Astrocyte (in vitro differentiated cells and primary cell): Measurements from ENCODE around the gene EZH1. TPM values are rescaled to one million over a fixed set of nuclear protein-coding genes. Genes with fewer than 3 reads are reported as not detected.

Experiments used
- DNase-seq: peaks from one replicate; pipeline ENCODE4 v3.0.0-alpha.2; 2010; ENCODE audit warnings: low read depth
- FAIRE-seq: peaks from 2 replicates; lab custom pipeline; 2011; peaks lifted over from hg19 to GRCh38; lab: Jason Lieb, UNC
- H2AFZ ChIP-seq: 2 replicates; pipeline ENCODE4 v1.6.0; 2012; ENCODE audit warnings: low read depth, low read length, inconsistent platforms
- H3K27ac ChIP-seq: 2 replicates; pipeline ENCODE4 v1.5.1; 2011; ENCODE audit warnings: low read depth, low read length, inconsistent platforms
- H3K27me3 ChIP-seq: 2 replicates; pipeline ENCODE4 v1.6.0; 2011; ENCODE audit warnings: low read length, inconsistent platforms; ENCODE audit not compliant: insufficient read depth
- H3K36me3 ChIP-seq: 2 replicates; pipeline ENCODE4 v1.5.1; 2011; ENCODE audit warnings: low read length, inconsistent platforms; ENCODE audit not compliant: insufficient read depth
- H3K4me1 ChIP-seq: 2 replicates; pipeline ENCODE4 v1.5.1; 2011; ENCODE audit warnings: low read length, inconsistent platforms; ENCODE audit not compliant: insufficient read depth
- H3K4me2 ChIP-seq: 2 replicates; pipeline ENCODE4 v1.6.0; 2012; ENCODE audit warnings: low read length, inconsistent platforms
- H3K4me3 ChIP-seq: 2 replicates; pipeline ENCODE4 v1.5.1; 2011; ENCODE audit warnings: low read depth, mild to moderate bottlenecking, low read length, inconsistent platforms; ENCODE audit not compliant: insufficient read depth
- H3K79me2 ChIP-seq: 2 replicates; pipeline ENCODE4 v1.6.0; 2012; ENCODE audit warnings: mild to moderate bottlenecking, low read length, inconsistent platforms; ENCODE audit not compliant: insufficient read depth
- H3K9ac ChIP-seq: 2 replicates; pipeline ENCODE4 v1.6.0; 2012; ENCODE audit warnings: mild to moderate bottlenecking, low read length, inconsistent platforms
- H3K9me3 ChIP-seq: 2 replicates; pipeline ENCODE4 v1.5.1; 2012; ENCODE audit warnings: low read depth, mild to moderate bottlenecking, low read length, inconsistent platforms; ENCODE audit not compliant: insufficient read depth
- H4K20me1 ChIP-seq: 2 replicates; pipeline ENCODE4 v1.6.0; 2012; ENCODE audit warnings: low read length, inconsistent platforms; ENCODE audit not compliant: insufficient read depth
- H3K27ac Mint-ChIP-seq: one replicate; pipeline ENCODE4 v1.8.0; 2021; ENCODE audit warnings: mild to moderate bottlenecking, mixed read lengths; ENCODE audit not compliant: unreplicated experiment
- H3K27me3 Mint-ChIP-seq: one replicate; pipeline ENCODE4 v1.8.0; 2021; ENCODE audit warnings: low read depth, mixed read lengths; ENCODE audit not compliant: unreplicated experiment
- H3K36me3 Mint-ChIP-seq: one replicate; pipeline ENCODE4 v1.8.0; 2021; ENCODE audit warnings: low read depth, mixed read lengths; ENCODE audit not compliant: unreplicated experiment
- H3K4me1 Mint-ChIP-seq: one replicate; pipeline ENCODE4 v1.8.0; 2021; ENCODE audit warnings: low read depth, mixed read lengths; ENCODE audit not compliant: unreplicated experiment
- H3K4me3 Mint-ChIP-seq: one replicate; pipeline ENCODE4 v1.8.0; 2021; ENCODE audit warnings: mild to moderate bottlenecking, moderate library complexity, mixed read lengths; ENCODE audit not compliant: unreplicated experiment
- H3K9me3 Mint-ChIP-seq: one replicate; pipeline ENCODE4 v1.8.0; 2021; ENCODE audit warnings: mild to moderate bottlenecking, mixed read lengths; ENCODE audit not compliant: unreplicated experiment
- EZH2 ChIP-seq: IDR thresholded peaks from 2 replicates; pipeline ENCODE4 v1.6.1; 2012; ENCODE audit warnings: mild to moderate bottlenecking, low read length, inconsistent platforms; ENCODE audit not compliant: insufficient read depth
- total RNA-seq: library from RNA; stranded (reverse); gene quantifications from 2 replicates; pipeline ENCODE4 v1.2.1, GENCODE V29; 2021
- TF ChIP-seq, protein P1 (sequence below): IDR thresholded peaks from 2 replicates; pipeline ENCODE4 v1.5.1; 2011; ENCODE audit warnings: low read depth, mild to moderate bottlenecking, inconsistent platforms, low read length, moderate library complexity; ENCODE audit not compliant: insufficient read depth

The EZH1 gene
- total RNA-seq, 1 donor from 2014 or later, result 15.2 TPM

DNA sequence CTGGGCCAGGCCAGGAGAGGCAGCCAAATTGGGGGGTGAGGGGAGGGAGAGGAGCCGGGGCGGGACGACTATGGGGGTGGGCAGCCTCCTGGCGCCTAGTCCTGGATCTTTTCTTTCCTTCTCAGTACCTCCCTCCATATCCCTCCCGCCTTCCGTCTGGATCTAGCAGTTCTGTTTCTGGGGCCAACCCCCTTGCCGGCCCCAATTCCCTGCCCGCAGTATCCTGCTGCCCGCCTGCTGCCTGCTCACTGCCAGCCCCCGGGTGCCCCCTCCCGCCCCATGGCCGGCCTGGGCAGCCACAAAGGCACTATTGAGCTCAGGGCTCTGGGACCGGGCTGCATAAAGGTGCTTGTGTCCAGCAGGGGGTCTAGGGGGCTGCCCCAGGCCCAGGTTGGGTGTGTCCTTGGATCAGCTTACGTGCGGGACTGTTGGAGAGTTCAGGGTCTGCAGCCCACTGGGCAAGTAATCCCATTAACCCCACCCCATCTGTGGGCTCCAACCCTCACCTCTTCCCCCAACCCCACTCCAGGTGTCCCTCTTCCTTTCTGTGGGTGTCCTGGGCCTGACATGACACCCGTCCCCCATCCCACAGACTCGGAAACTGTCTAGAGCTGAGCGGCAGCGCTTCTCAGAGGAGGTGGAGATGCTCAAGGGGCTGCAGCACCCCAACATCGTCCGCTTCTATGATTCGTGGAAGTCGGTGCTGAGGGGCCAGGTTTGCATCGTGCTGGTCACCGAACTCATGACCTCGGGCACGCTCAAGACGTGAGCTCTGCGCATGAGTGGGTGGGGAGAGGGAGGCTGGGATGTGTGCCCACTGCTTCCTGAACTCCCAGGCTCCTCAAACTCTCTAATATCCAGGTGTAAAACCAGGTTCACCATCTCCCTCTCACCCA lies 37.6 kb upstream of the EZH1 start:
- peak overlapping the region; percentile 85 for H3K9ac ChIP-seq
- H3K27me3 Mint-ChIP-seq, result no peaks in the 10 kb centered on the region

DNA sequence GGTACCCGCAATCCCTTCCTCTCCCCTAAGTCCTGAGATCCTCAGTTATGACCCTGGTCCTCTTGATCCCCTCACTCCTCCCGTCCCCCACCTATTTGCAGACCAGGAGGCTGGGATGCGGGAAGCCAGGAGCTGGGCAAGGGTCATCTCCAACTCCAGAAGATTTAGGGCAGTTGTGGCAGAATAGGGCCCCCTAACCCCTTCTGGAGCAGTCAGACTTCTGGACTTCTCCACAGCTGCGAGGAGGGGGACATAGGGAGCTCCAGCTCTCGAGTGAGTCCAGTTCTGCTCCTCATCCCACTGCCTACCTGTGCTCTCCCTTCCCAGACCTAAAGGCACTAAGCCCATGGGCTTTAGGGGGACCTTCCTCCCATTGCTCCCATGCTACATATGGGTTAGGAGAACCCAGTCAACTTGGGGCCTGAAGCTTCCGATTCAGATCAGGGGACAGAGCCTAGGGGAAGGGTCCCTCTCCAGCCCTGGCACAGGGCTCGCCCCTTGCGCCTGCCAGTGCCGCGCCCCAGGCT lies 36.9 kb upstream of the EZH1 start:
- Mint-ChIP-seq H3K4me3 (peak overlapping the region; percentile 92), H3K36me3 (peaks cover 11% of the 10 kb centered on the region), H3K27me3 (no peaks in the 10 kb centered on the region), H3K4me1 (peaks cover 25% of the 10 kb centered on the region), H3K27ac (peak overlapping the region; percentile 83), H3K9me3 (no peaks in the 10 kb centered on the region)
- H3K4me2 ChIP-seq, result peak overlapping the region; percentile 96
- no peaks in the 10 kb centered on the region for H3K27me3 ChIP-seq
- H2AFZ ChIP-seq, result no peak overlapping the region
- peaks cover 43% of the 10 kb centered on the region for H3K4me1 ChIP-seq
- H3K9me3 ChIP-seq, result no peaks in the 10 kb centered on the region
- peak overlapping the region; percentile 10 for H3K27ac ChIP-seq
- H4K20me1 ChIP-seq, result peaks cover 42% of the 10 kb centered on the region
- TF ChIP-seq EZH2, result no peak
- TF ChIP-seq, protein P1, sequence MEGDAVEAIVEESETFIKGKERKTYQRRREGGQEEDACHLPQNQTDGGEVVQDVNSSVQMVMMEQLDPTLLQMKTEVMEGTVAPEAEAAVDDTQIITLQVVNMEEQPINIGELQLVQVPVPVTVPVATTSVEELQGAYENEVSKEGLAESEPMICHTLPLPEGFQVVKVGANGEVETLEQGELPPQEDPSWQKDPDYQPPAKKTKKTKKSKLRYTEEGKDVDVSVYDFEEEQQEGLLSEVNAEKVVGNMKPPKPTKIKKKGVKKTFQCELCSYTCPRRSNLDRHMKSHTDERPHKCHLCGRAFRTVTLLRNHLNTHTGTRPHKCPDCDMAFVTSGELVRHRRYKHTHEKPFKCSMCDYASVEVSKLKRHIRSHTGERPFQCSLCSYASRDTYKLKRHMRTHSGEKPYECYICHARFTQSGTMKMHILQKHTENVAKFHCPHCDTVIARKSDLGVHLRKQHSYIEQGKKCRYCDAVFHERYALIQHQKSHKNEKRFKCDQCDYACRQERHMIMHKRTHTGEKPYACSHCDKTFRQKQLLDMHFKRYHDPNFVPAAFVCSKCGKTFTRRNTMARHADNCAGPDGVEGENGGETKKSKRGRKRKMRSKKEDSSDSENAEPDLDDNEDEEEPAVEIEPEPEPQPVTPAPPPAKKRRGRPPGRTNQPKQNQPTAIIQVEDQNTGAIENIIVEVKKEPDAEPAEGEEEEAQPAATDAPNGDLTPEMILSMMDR, result no peak
- H3K9ac ChIP-seq, result peak overlapping the region; percentile 85
- peak overlapping the region; percentile 85 for H3K4me3 ChIP-seq
- H3K36me3 ChIP-seq, result peaks cover 10% of the 10 kb centered on the region
- H3K79me2 ChIP-seq, result peaks cover 47% of the 10 kb centered on the region
- no peak for FAIRE-seq
- no peak for DNase-seq

More for the DNA sequence above, 37.6 kb upstream of the EZH1 start:
- H3K79me2 ChIP-seq, result peaks cover 47% of the 10 kb centered on the region
- TF ChIP-seq, protein P1, result no peak
- TF ChIP-seq EZH2, result no peak
- peaks cover 10% of the 10 kb centered on the region for H3K36me3 ChIP-seq
- peak overlapping the region; percentile 96 for H3K4me2 ChIP-seq
- no peak overlapping the region for H2AFZ ChIP-seq
- H3K27ac ChIP-seq, result peak overlapping the region; percentile 59
- FAIRE-seq (no peak), DNase-seq (no peak)
- Mint-ChIP-seq H3K4me3 (peak overlapping the region; percentile 79), H3K9me3 (no peaks in the 10 kb centered on the region), H3K27ac (peak overlapping the region; percentile 56), H3K36me3 (peaks cover 12% of the 10 kb centered on the region), H3K4me1 (peaks cover 25% of the 10 kb centered on the region)
- peaks cover 43% of the 10 kb centered on the region for H3K4me1 ChIP-seq
- H3K27me3 ChIP-seq, result no peaks in the 10 kb centered on the region
- peaks cover 49% of the 10 kb centered on the region for H4K20me1 ChIP-seq
- H3K4me3 ChIP-seq, result peak overlapping the region; percentile 85
- no peaks in the 10 kb centered on the region for H3K9me3 ChIP-seq
